K562 (cell line): ENCODE data around the gene PRKAR2B. TPM values are rescaled to one million over a fixed set of nuclear protein-coding genes. Genes with fewer than 3 reads are reported as not detected.

ENCODE experiments used
- C11orf30 ChIP-seq: fragments of 450-650 bp; IDR thresholded peaks from 2 replicates; pipeline ENCODE4 v1.6.1; 2016; ENCODE audit warnings: low read depth, mild to moderate bottlenecking
- EP400 ChIP-seq: fragments of 450-650 bp; IDR thresholded peaks from 2 replicates; pipeline ENCODE4 v1.6.1; 2017; ENCODE audit warnings: antibody characterized with exemption, mild to moderate bottlenecking, moderate library complexity
- GTF2A2 ChIP-seq: IDR thresholded peaks from 2 replicates; pipeline ENCODE4 v1.6.1; 2016; ENCODE audit warnings: mild to moderate bottlenecking, missing genetic modification characterization, missing compliant biosample characterization
- KDM2B ChIP-seq: fragments of 250-450 bp; sonication (Bioruptor Pico); IDR thresholded peaks from 2 replicates; pipeline ENCODE4 v1.8.0; 2021; ENCODE audit warnings: mild to moderate bottlenecking, moderate library complexity
- NFE2 ChIP-seq: IDR thresholded peaks from 2 replicates; pipeline ENCODE4 v1.6.1; 2014; ENCODE audit warnings: antibody characterized with exemption, low read depth
- NFE2L1 ChIP-seq: fragments of 450-650 bp; IDR thresholded peaks from 2 replicates; pipeline ENCODE4 v1.6.1; 2016; ENCODE audit warnings: missing genetic modification characterization, low read depth, mild to moderate bottlenecking, missing compliant biosample characterization, moderate library complexity, borderline replicate concordance
- TEAD4 ChIP-seq, 2 experiments: sonication (generic) in 1 of 2; formaldehyde crosslinking in 1 of 2; IDR thresholded peaks; 2 replicates each; pipeline versions ENCODE4 v1.6.1 to v1.8.0; 2012 to 2022; ENCODE audit warnings: borderline replicate concordance in 1 of 2, inconsistent platforms in 1 of 2, low read length in 1 of 2, mild to moderate bottlenecking in 1 of 2, missing genetic modification reagents in 1 of 2
- ZEB2 ChIP-seq: fragments of 450-650 bp; IDR thresholded peaks from 2 replicates; pipeline ENCODE4 v1.6.1; 2016
- ZKSCAN1 ChIP-seq: fragments of 150-350 bp; IDR thresholded peaks from 2 replicates; pipeline ENCODE4 v1.6.1; 2016; ENCODE audit warnings: low read depth, low read length
- ZNF280B ChIP-seq: fragments of 250-450 bp; sonication (Bioruptor Pico); IDR thresholded peaks from 2 replicates; pipeline ENCODE4 v1.5.1; 2021; ENCODE audit warnings: mild to moderate bottlenecking
- polyA plus RNA-seq, 8 experiments: library from polyadenylated mRNA; depleted of rRNA in 4 of 8; stranded (reverse) in 5 of 8; unstranded in 3 of 8; fragments of >200 nt; fragmentation: Nextera tagmentation in 2 of 8; fragmentation: Illumina TruSeq in 1 of 8; extraction: Ambion mirVana in 2 of 8; extraction: Trizol in 1 of 8; gene quantifications; 2 replicates each; pipeline versions ENCODE4 v1.2.1 to v1.2.3, GENCODE V29; 2011 to 2014; ENCODE audit warnings: inconsistent platforms in 1 of 8, missing spikeins in 1 of 8
- total RNA-seq, 7 experiments: library from RNA; depleted of rRNA in 6 of 7; stranded (reverse); fragments of >200 nt in 6 of 7; fragmentation: Illumina TruSeq in 2 of 7; extraction: Trizol in 2 of 7; gene quantifications; 2 replicates each; pipeline versions ENCODE4 v1.2.1 to v1.2.3, GENCODE V29; 2011 to 2021; ENCODE audit warnings: low replicate concordance in 1 of 7
- TF ChIP-seq, protein P1 (sequence below), 2 experiments: fragments of 450-650 bp in 1 of 2; sonication (generic) in 1 of 2; formaldehyde crosslinking in 1 of 2; IDR thresholded peaks; 2 replicates each; pipeline versions ENCODE4 v1.7.1 to v1.9.0; 2016 to 2022; ENCODE audit warnings: inconsistent platforms in 1 of 2, mild to moderate bottlenecking in 1 of 2, missing genetic modification reagents in 1 of 2
- TF ChIP-seq, protein P2 (sequence below): fragments of 250-450 bp; sonication (Bioruptor Pico); IDR thresholded peaks from 2 replicates; pipeline ENCODE4 v1.4.0; 2020; ENCODE audit warnings: borderline replicate concordance

PRKAR2B gene
- total and polyA plus RNA-seq, 9 of the 15 experiments (the other 6 are each of a cell fraction or from before 2014, with no cell fraction given) = 59.0 to 173 (median 129) TPM

DNA sequence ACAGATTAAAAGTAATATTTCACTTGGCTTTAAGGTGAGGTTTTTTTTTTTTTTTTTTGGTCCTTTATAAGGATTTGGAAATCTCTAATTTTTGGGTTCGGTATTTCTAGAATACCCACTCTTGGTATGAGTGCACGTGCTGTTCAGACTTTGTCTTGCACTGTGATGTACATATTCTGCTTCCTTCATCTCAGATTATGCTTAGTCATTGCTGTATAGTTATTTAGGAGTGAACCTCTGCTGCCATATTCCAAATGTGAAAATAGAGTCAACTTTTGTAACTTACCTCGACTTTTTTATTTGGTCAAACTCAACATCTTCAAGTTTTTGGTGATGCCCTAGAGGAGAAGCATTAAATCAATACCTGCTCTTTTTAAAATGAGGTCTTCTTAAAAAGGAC is 84.2 kb downstream of the PRKAR2B start (continued):
- TF ChIP-seq, protein P1, sequence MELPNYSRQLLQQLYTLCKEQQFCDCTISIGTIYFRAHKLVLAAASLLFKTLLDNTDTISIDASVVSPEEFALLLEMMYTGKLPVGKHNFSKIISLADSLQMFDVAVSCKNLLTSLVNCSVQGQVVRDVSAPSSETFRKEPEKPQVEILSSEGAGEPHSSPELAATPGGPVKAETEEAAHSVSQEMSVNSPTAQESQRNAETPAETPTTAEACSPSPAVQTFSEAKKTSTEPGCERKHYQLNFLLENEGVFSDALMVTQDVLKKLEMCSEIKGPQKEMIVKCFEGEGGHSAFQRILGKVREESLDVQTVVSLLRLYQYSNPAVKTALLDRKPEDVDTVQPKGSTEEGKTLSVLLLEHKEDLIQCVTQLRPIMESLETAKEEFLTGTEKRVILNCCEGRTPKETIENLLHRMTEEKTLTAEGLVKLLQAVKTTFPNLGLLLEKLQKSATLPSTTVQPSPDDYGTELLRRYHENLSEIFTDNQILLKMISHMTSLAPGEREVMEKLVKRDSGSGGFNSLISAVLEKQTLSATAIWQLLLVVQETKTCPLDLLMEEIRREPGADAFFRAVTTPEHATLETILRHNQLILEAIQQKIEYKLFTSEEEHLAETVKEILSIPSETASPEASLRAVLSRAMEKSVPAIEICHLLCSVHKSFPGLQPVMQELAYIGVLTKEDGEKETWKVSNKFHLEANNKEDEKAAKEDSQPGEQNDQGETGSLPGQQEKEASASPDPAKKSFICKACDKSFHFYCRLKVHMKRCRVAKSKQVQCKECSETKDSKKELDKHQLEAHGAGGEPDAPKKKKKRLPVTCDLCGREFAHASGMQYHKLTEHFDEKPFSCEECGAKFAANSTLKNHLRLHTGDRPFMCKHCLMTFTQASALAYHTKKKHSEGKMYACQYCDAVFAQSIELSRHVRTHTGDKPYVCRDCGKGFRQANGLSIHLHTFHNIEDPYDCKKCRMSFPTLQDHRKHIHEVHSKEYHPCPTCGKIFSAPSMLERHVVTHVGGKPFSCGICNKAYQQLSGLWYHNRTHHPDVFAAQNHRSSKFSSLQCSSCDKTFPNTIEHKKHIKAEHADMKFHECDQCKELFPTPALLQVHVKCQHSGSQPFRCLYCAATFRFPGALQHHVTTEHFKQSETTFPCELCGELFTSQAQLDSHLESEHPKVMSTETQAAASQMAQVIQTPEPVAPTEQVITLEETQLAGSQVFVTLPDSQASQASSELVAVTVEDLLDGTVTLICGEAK (IDR thresholded peaks at IDR 0.05) = no peak
- TF ChIP-seq, protein P1 (CRISPR knock-in tag; IDR thresholded peaks at IDR 0.05) = no peak
- no peak for TF ChIP-seq TEAD4 (IDR thresholded peaks at IDR 0.05; ENCODE audit: low read length)
- TF ChIP-seq TEAD4 (CRISPR knock-in tag; IDR thresholded peaks at IDR 0.05; ENCODE audit: borderline replicate concordance) = no peak
- TF ChIP-seq NFE2 = peak; percentile 88
- peak; percentile 85 for TF ChIP-seq NFE2L1 (tag)
- TF ChIP-seq ZEB2 = no peak
- TF ChIP-seq, protein P2, sequence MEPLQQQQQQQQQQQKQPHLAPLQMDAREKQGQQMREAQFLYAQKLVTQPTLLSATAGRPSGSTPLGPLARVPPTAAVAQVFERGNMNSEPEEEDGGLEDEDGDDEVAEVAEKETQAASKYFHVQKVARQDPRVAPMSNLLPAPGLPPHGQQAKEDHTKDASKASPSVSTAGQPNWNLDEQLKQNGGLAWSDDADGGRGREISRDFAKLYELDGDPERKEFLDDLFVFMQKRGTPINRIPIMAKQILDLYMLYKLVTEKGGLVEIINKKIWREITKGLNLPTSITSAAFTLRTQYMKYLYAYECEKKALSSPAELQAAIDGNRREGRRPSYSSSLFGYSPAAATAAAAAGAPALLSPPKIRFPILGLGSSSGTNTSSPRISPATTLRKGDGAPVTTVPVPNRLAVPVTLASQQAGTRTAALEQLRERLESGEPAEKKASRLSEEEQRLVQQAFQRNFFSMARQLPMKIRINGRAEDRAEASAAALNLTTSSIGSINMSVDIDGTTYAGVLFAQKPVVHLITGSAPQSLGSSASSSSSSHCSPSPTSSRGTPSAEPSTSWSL (CRISPR knock-in tag) = no peak
- TF ChIP-seq GTF2A2 (tag) = no peak
- no peak for TF ChIP-seq ZNF280B (CRISPR knock-in tag)
- no peak for TF ChIP-seq ZKSCAN1
- no peak for TF ChIP-seq KDM2B (CRISPR knock-in tag)
- TF ChIP-seq EP400 = peak; percentile 13; the same call in 1 of the 2 replicates
- TF ChIP-seq C11orf30 = peak; percentile 80
